ENCODE data around the gene BATF. TPM values are rescaled to one million over a fixed set of nuclear protein-coding genes. Genes with fewer than 3 reads are reported as not detected.

The BATF gene
- total RNA-seq, 6 experiments from 2014 or later = 0.24 to 10.4 (median 0.87) TPM

GRCh38 chr14:75578786-75579337 is 56.6 kb downstream of the BATF start:
- Histone ChIP-seq H3K27me3 (no peaks in the 10 kb centered on the region), H3K27ac (peak overlapping the region; percentile 73 to 91 (median 83)), H3K36me3 (no peaks in the 10 kb centered on the region), H3K4me1 (peaks cover 0 to 27% (median 5%) of the 10 kb centered on the region in 4 donors), H3K4me3 (peak overlapping the region; percentile 63 to 94 (median 78)), H3K9me3 (no peaks in the 10 kb centered on the region)
- ATAC-seq (peak; percentile 32 to 51 (median 44)), DNase-seq (peak; percentile 33 to 65 (median 52))
- intact Hi-C loops (cut with DNase I) = loop anchor here in 1 of 2 donors (5.0 kb wide), 1 partner anchor 78 kb away; no protein-coding TSS in a partner anchor
- WGBS (ENCODE audit: insufficient coverage, low coverage, low lambda C conversion rate, missing lambda C conversion rate) = 9% methylated on average over 6 of the region's 21 CpGs
- TF ChIP-seq CTCF (IDR thresholded peaks at IDR 0.05) (peak in 3 of 4 donors; percentile 17 to 25 (median 25)), POLR2A (IDR thresholded peaks at IDR 0.05) (no peak)

GRCh38 chr14:75579338-75579864 is 57.1 kb downstream of the BATF start:
- Histone ChIP-seq H3K27ac (peak overlapping the region; percentile 73 to 91 (median 83)), H3K9me3 (no peaks in the 10 kb centered on the region), H3K27me3 (no peaks in the 10 kb centered on the region), H3K4me1 (peaks cover 0 to 27% (median 5%) of the 10 kb centered on the region in 4 donors), H3K4me3 (peak overlapping the region; percentile 63 to 94 (median 78)), H3K36me3 (no peaks in the 10 kb centered on the region)
- TF ChIP-seq CTCF (IDR thresholded peaks at IDR 0.05) (no peak), POLR2A (IDR thresholded peaks at IDR 0.05) (peak; percentile 51)
- intact Hi-C loops (cut with DNase I) = loop anchor here in 1 of 2 donors (5.0 kb wide), 1 partner anchor 78 kb away; no protein-coding TSS in a partner anchor
- DNase-seq (peak in 2 of 3 donors; percentile 52 to 58), ATAC-seq (peak; percentile 3 to 21 (median 13))
- 40% methylated on average over 2 of the region's 13 CpGs for WGBS (ENCODE audit: insufficient coverage, low coverage, low lambda C conversion rate, missing lambda C conversion rate)

- Histone ChIP-seq H3K27me3 (no peaks in the 10 kb centered on the region), H3K27ac (peak overlapping the region in 2 of 3 donors; percentile 83 to 91), H3K4me3 (peak overlapping the region; percentile 63 to 94 (median 78)), H3K9me3 (no peaks in the 10 kb centered on the region), H3K4me1 (peaks cover 0 to 27% (median 5%) of the 10 kb centered on the region in 4 donors), H3K36me3 (no peaks in the 10 kb centered on the region)
- DNase-seq (peak in 2 of 3 donors; percentile 59 to 78), ATAC-seq (peak; percentile 35 to 42 (median 38))
- TF ChIP-seq POLR2A (IDR thresholded peaks at IDR 0.05) (no peak), CTCF (IDR thresholded peaks at IDR 0.05) (no peak)
- intact Hi-C loops (cut with DNase I) = loop anchor here (5.0 kb wide), 2 partner anchors 67 to 77 kb away; no protein-coding TSS in a partner anchor
- 36% methylated on average over 3 of the region's 3 CpGs for WGBS (ENCODE audit: insufficient coverage, low coverage, low lambda C conversion rate, missing lambda C conversion rate)
These were observed 57.6 kb downstream of the BATF start for GRCh38 chr14:75579882-75580281.

- H3K27ac ChIP-seq = no peak overlapping the region
- peaks cover 0 to 2% (median 0%) of the 10 kb centered on the region in 4 donors for H3K36me3 ChIP-seq
- DNase-seq = no peak
These were observed 65.1 kb downstream of the BATF start for GRCh38 chr14:75587388-75587787.

More at GRCh38 chr14:75587388-75587787, 65.1 kb downstream of the BATF start:
- H3K9me3 ChIP-seq = no peaks in the 10 kb centered on the region
- TF ChIP-seq CTCF (IDR thresholded peaks at IDR 0.05) (no peak), POLR2A (IDR thresholded peaks at IDR 0.05) (no peak)
- no peak overlapping the region for H3K4me3 ChIP-seq
- intact Hi-C loops (cut with DNase I) = no loop called here
- no peaks in the 10 kb centered on the region for H3K27me3 ChIP-seq
- ATAC-seq = no peak
- peaks cover 0 to 14% (median 0%) of the 10 kb centered on the region in 4 donors for H3K4me1 ChIP-seq

Measured in right lobe of liver (tissue), 6 donors.